HEK293T (cell line): Measurements from ENCODE around the gene TTC38.

ENCODE experiments used
- CTCF ChIA-PET: fragments of 350-600 bp; formaldehyde crosslinking; extraction: SDS; loops from one replicate; lab custom pipeline; 2021; ENCODE audit warnings: antibody characterized with exemption, inconsistent platforms; lab: Yijun Ruan, JAX
- POLR2A ChIA-PET: fragments of 350-600 bp; formaldehyde crosslinking; extraction: SDS; loops from one replicate; lab custom pipeline; 2020; ENCODE audit warnings: antibody characterized with exemption, inconsistent platforms; lab: Yijun Ruan, JAX
- DNase-seq: peaks from one replicate; pipeline ENCODE4 v3.0.0; 2012; ENCODE audit warnings: mixed read lengths; ENCODE audit errors: extremely low spot score
- ARNT ChIP-seq: fragments of 450-650 bp; IDR thresholded peaks from 2 replicates; pipeline ENCODE4 v1.6.1; 2017; ENCODE audit warnings: mild to moderate bottlenecking
- BHLHE40 ChIP-seq: fragments of 450-650 bp; IDR thresholded peaks from 2 replicates; pipeline ENCODE4 v1.6.1; 2016; ENCODE audit warnings: mild to moderate bottlenecking, moderate library complexity, borderline replicate concordance
- CTBP1 ChIP-seq: fragments of 450-650 bp; IDR thresholded peaks from 2 replicates; pipeline ENCODE4 v1.6.1; 2016; ENCODE audit warnings: borderline replicate concordance
- ELF4 ChIP-seq: fragments of 450-650 bp; IDR thresholded peaks from 2 replicates; pipeline ENCODE4 v1.6.1; 2017; ENCODE audit warnings: antibody characterized with exemption
- FOXA1 ChIP-seq: fragments of 450-650 bp; IDR thresholded peaks from 2 replicates; pipeline ENCODE4 v1.6.1; 2016; ENCODE audit warnings: mild to moderate bottlenecking
- FOXK2 ChIP-seq: fragments of 450-650 bp; IDR thresholded peaks from 2 replicates; pipeline ENCODE4 v1.6.1; 2016; ENCODE audit warnings: mild to moderate bottlenecking
- FOXM1 ChIP-seq: fragments of 450-650 bp; IDR thresholded peaks from 2 replicates; pipeline ENCODE4 v1.6.1; 2017; ENCODE audit warnings: mild to moderate bottlenecking, borderline replicate concordance
- HDGF ChIP-seq: fragments of 450-650 bp; IDR thresholded peaks from 2 replicates; pipeline ENCODE4 v1.6.1; 2017; ENCODE audit warnings: antibody characterized with exemption, borderline replicate concordance
- L3MBTL2 ChIP-seq: fragments of 450-650 bp; conservative IDR thresholded peaks from 2 replicates; pipeline ENCODE4 v1.6.1; 2016; ENCODE audit warnings: mild to moderate bottlenecking
- LEF1 ChIP-seq: fragments of 450-650 bp; IDR thresholded peaks from 2 replicates; pipeline ENCODE4 v1.6.1; 2017; ENCODE audit warnings: mild to moderate bottlenecking, borderline replicate concordance
- NFRKB ChIP-seq: fragments of 450-650 bp; IDR thresholded peaks from 2 replicates; pipeline ENCODE4 v1.6.1; 2016; ENCODE audit warnings: mild to moderate bottlenecking, moderate library complexity
- PKNOX1 ChIP-seq: fragments of 450-650 bp; IDR thresholded peaks from 2 replicates; pipeline ENCODE4 v1.6.1; 2016
- SP1 ChIP-seq: fragments of 450-650 bp; IDR thresholded peaks from 2 replicates; pipeline ENCODE4 v1.6.1; 2017
- SUZ12 ChIP-seq: fragments of 450-650 bp; IDR thresholded peaks from 2 replicates; pipeline ENCODE4 v1.6.1; 2016; ENCODE audit warnings: mild to moderate bottlenecking
- TARDBP ChIP-seq: fragments of 450-650 bp; IDR thresholded peaks from 2 replicates; pipeline ENCODE4 v1.6.1; 2016
- ZNF384 ChIP-seq: fragments of 450-650 bp; IDR thresholded peaks from 2 replicates; pipeline ENCODE4 v1.6.1; 2016

The TTC38 gene

GRCh38 chr22:46278656-46279645 is 11.1 kb downstream of the TTC38 start:
- ChIA-PET CTCF (interaction anchor here (1.3 kb wide), 1 partner anchor 273 kb away, joined by 4 read pairs; no protein-coding TSS in a partner anchor), POLR2A (interaction anchor here (1.0 to 7.2 kb wide), 2 partner anchors 9 to 11 kb away, joined by 4 to 28 read pairs; partner anchors contain the start of gene TTC38)
- TF ChIP-seq FOXA1 (no peak), SUZ12 (no peak), ARNT (no peak), BHLHE40 (no peak), HDGF (no peak), L3MBTL2 (no peak), NFRKB (no peak), CTBP1 (no peak), FOXK2 (no peak)
- no peak for DNase-seq

- DNase-seq, result no peak
These were observed 12.4 kb downstream of the TTC38 start for GRCh38 chr22:46280063-46280817.

GRCh38 chr22:46280999-46281623 is 13.3 kb downstream of the TTC38 start:
- DNase-seq, result no peak
- TF ChIP-seq FOXK2 (no peak), SUZ12 (no peak), CTBP1 (no peak), HDGF (no peak), ARNT (no peak), LEF1 (no peak), FOXM1 (no peak), L3MBTL2 (no peak), TARDBP (no peak), SP1 (no peak), ZNF384 (no peak), FOXA1 (no peak)
- POLR2A ChIA-PET, result interaction anchor here (0.6 to 7.2 kb wide), 3 partner anchors 14 to 54 kb away, joined by 3 to 28 read pairs (median 8); partner anchors contain the start of genes GTSE1, TRMU and TTC38
- CTCF ChIA-PET, result no interaction called here

More at GRCh38 chr22:46280063-46280817, 12.4 kb downstream of the TTC38 start:
- POLR2A ChIA-PET, result interaction anchor here (0.6 to 7.2 kb wide), 3 partner anchors 13 to 55 kb away, joined by 3 to 28 read pairs (median 8); partner anchors contain the start of genes GTSE1, TRMU and TTC38
- CTCF ChIA-PET, result no interaction called here
- TF ChIP-seq ELF4 (no peak), ARNT (no peak), ZNF384 (no peak), BHLHE40 (no peak), FOXM1 (no peak), HDGF (no peak), FOXA1 (no peak), PKNOX1 (no peak), NFRKB (no peak), SP1 (no peak), CTBP1 (no peak), L3MBTL2 (no peak), LEF1 (no peak), FOXK2 (no peak), TARDBP (no peak), SUZ12 (no peak)

- POLR2A ChIA-PET, result interaction anchor here (1.1 to 7.2 kb wide), 2 partner anchors 15 to 32 kb away, joined by 3 to 28 read pairs; partner anchors contain the start of genes CDPF1 and TTC38
- TF ChIP-seq LEF1 (no peak), ARNT (no peak), SUZ12 (no peak), NFRKB (no peak), FOXA1 (no peak), PKNOX1 (no peak), L3MBTL2 (no peak), FOXK2 (no peak)
- CTCF ChIA-PET, result no interaction called here
- DNase-seq, result no peak
These were observed 14.3 kb downstream of the TTC38 start for GRCh38 chr22:46281866-46282678.

- TF ChIP-seq ZNF384 (no peak), L3MBTL2 (no peak), CTBP1 (no peak), SUZ12 (no peak), FOXA1 (no peak)
- POLR2A ChIA-PET, result interaction anchor here (1.5 to 1.8 kb wide), 3 partner anchors 10 to 50 kb away, joined by 3 to 7 read pairs (median 6); partner anchors contain the start of genes GTSE1, TRMU and TTC38
- CTCF ChIA-PET, result no interaction called here
- no peak for DNase-seq
These were observed 18.2 kb downstream of the TTC38 start for GRCh38 chr22:46286006-46286405.
